ENCODE results near the gene PEX10. TPM values are rescaled to one million over a fixed set of nuclear protein-coding genes. Genes with fewer than 3 reads are reported as not detected.

The PEX10 gene
- total and polyA plus RNA-seq, 2 of the 8 experiments (the other 6 are each of a cell fraction or from before 2014, with no cell fraction given) = 24.3 to 26.9 TPM

DNA sequence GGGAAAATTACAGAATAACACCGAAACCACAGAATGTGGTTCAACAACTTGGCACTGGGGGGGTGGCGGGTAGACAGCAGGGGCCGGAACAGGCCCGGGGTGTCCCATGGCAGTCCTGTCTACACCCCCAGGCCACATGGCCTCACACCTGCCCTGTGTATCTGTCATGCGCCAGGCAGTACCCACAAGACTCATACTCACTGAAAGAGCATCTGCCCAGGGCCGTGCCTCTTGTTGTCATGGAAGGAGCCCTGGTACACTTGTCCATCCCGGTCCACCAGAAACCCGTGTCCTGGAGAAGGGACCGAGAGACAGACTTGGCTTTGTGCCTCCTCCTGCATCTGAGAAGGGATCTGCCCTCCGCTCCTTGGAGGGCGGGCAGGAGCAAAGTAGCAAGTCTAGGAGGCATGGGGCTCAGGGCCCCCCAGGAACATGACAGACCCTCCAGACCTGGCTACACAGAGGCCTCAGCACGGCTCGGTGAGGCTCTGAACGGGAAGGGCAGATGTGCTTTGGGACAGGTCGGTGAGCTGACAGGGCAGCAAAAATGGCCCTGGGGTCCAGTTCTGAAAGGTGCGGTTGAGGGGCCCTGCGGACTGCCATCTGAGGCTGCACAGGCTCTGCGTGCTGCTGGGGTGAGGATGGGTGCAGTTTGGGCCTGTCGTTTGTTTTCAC lies 26.6 kb downstream of the PEX10 start (continued):
- no peak for TF ChIP-seq CREB1 (IDR thresholded peaks at IDR 0.05)

Measured in H1 (cell line).